GM12878 (cell line): ENCODE measurements around the gene CTBP1. TPM values are rescaled to one million over a fixed set of nuclear protein-coding genes. Genes with fewer than 3 reads are reported as not detected.

ENCODE experiments used
- ATAC-seq: fragments of 200-7000 bp; cut with Tn5 transposase; 3 replicates; pipeline ENCODE4 v1.9.1; 2020; ENCODE audit warnings: mild to moderate bottlenecking, moderate library complexity
- BruUV-seq: library from RNA; stranded (reverse); fragments of 400-500 nt; replicated peaks from 2 replicates; lab custom pipeline; 2021; lab: Mats Ljungman, UMichigan
- CTCF ChIA-PET: fragments of 300-600 bp; sonication (Branson Sonifier 250); formaldehyde crosslinking; extraction: SDS; loops from one replicate; lab custom pipeline; 2021; ENCODE audit warnings: inconsistent platforms; lab: Yijun Ruan, JAX
- POLR2A ChIA-PET: fragments of 350-600 bp; formaldehyde crosslinking; extraction: SDS; loops from one replicate; lab custom pipeline; 2021; ENCODE audit warnings: inconsistent platforms; lab: Charles Lee
- RAD21 ChIA-PET: fragments of 300-600 bp; sonication (Branson Sonifier 250); formaldehyde crosslinking; loops from one replicate; lab custom pipeline; 2023; ENCODE audit warnings: antibody characterized with exemption; ENCODE audit not compliant: unreplicated experiment; lab: Charles Lee
- SMC1A ChIA-PET: fragments of 300-600 bp; sonication (Branson Sonifier 250); formaldehyde crosslinking; loops from one replicate; lab custom pipeline; 2023; ENCODE audit not compliant: unreplicated experiment, uncharacterized antibody; lab: Charles Lee
- DNase-seq: peaks from one replicate; pipeline ENCODE4 v3.0.0-alpha.2; 2011; ENCODE audit warnings: low read depth, low spot score
- FAIRE-seq: peaks from 3 replicates; lab custom pipeline; 2011; peaks lifted over from hg19 to GRCh38; lab: Jason Lieb, UNC
- H2AFZ ChIP-seq: 2 replicates; pipeline ENCODE4 v1.6.0; 2011; ENCODE audit warnings: low read depth, low read length, control low read depth; ENCODE audit not compliant: control insufficient read depth
- H3K27ac ChIP-seq: 2 replicates; pipeline ENCODE4 v1.5.1; 2011; ENCODE audit warnings: control low read depth; ENCODE audit not compliant: control insufficient read depth, insufficient read depth
- H3K27me3 ChIP-seq, 2 experiments: replicated peaks in 1 of 2; 2 replicates each; pipeline versions ENCODE4 v1.6.0 to v1.6.1; 2011; ENCODE audit warnings: low read length in 1 of 2; ENCODE audit not compliant: control insufficient read depth in 2 of 2, insufficient read depth in 2 of 2
- H3K36me3 ChIP-seq, 2 experiments: 2 replicates each; pipeline ENCODE4 v1.5.1; 2011; ENCODE audit warnings: low read length in 1 of 2; ENCODE audit not compliant: control insufficient read depth in 2 of 2, insufficient read depth in 2 of 2
- H3K4me1 ChIP-seq: 2 replicates; pipeline ENCODE4 v1.6.1; 2011; ENCODE audit warnings: mild to moderate bottlenecking, low read length, moderate library complexity, mixed read lengths; ENCODE audit not compliant: control insufficient read depth, insufficient read depth
- H3K4me2 ChIP-seq: 2 replicates; pipeline ENCODE4 v1.6.0; 2011; ENCODE audit warnings: control low read depth; ENCODE audit not compliant: control insufficient read depth, insufficient read depth
- H3K4me3 ChIP-seq: fragments of 200-600 bp; sonication (generic); 2 replicates; pipeline ENCODE4 v1.5.1; 2016
- H3K79me2 ChIP-seq: 2 replicates; pipeline ENCODE4 v1.6.0; 2011; ENCODE audit warnings: low read length; ENCODE audit not compliant: control insufficient read depth, insufficient read depth
- H3K9ac ChIP-seq: 2 replicates; pipeline ENCODE4 v1.8.0; 2011; ENCODE audit warnings: low read length, control low read depth, mixed read lengths; ENCODE audit not compliant: control insufficient read depth, insufficient read depth
- H3K9me3 ChIP-seq: replicated peaks from 3 replicates; pipeline ENCODE4 v1.5.1; 2011; ENCODE audit warnings: mild to moderate bottlenecking, low read length; ENCODE audit not compliant: control insufficient read depth, insufficient read depth
- H4K20me1 ChIP-seq: 2 replicates; pipeline ENCODE4 v1.6.0; 2011; ENCODE audit not compliant: control insufficient read depth, insufficient read depth
- DPF2 ChIP-seq: fragments of 450-650 bp; IDR thresholded peaks from 2 replicates; pipeline ENCODE4 v1.6.1; 2017; ENCODE audit warnings: mild to moderate bottlenecking
- EED ChIP-seq: sonication (generic); IDR thresholded peaks from 2 replicates; pipeline ENCODE4 v1.6.1; 2016; ENCODE audit warnings: antibody characterized with exemption, low read depth
- EP300 ChIP-seq, 2 experiments: fragments of 150-350 bp in 1 of 2; IDR thresholded peaks; 2 replicates each; pipeline ENCODE4 v1.6.1; 2011 to 2012; ENCODE audit warnings: low read depth in 2 of 2, low read length in 2 of 2, borderline replicate concordance in 1 of 2, improper control_type of control experiment in 1 of 2, inconsistent platforms in 1 of 2; ENCODE audit not compliant: control insufficient read depth in 1 of 2
- IRF3 ChIP-seq: fragments of 450-650 bp; IDR thresholded peaks from 2 replicates; pipeline ENCODE4 v1.6.1; 2014; ENCODE audit warnings: mild to moderate bottlenecking
- KAT2A ChIP-seq: conservative IDR thresholded peaks from 2 replicates; pipeline ENCODE4 v1.6.1; 2011; ENCODE audit warnings: low read depth, low read length; ENCODE audit not compliant: control insufficient read depth
- KLF5 ChIP-seq: fragments of 450-650 bp; IDR thresholded peaks from 2 replicates; pipeline ENCODE4 v1.6.1; 2014; ENCODE audit warnings: mild to moderate bottlenecking; ENCODE audit not compliant: partially characterized antibody
- MEF2A ChIP-seq: IDR thresholded peaks from 2 replicates; pipeline ENCODE4 v1.6.1; 2011; ENCODE audit warnings: low read depth, mild to moderate bottlenecking, low read length, moderate library complexity; ENCODE audit not compliant: insufficient read depth
- PAX5 ChIP-seq: IDR thresholded peaks from 2 replicates; pipeline ENCODE4 v1.6.1; 2011; ENCODE audit warnings: low read depth, low read length, borderline replicate concordance
- PKNOX1 ChIP-seq: fragments of 450-650 bp; IDR thresholded peaks from 2 replicates; pipeline ENCODE4 v1.6.1; 2016; ENCODE audit warnings: mild to moderate bottlenecking
- PML ChIP-seq: IDR thresholded peaks from 2 replicates; pipeline ENCODE4 v1.6.1; 2012; ENCODE audit warnings: low read length, inconsistent platforms
- RAD21 ChIP-seq: IDR thresholded peaks from 2 replicates; pipeline ENCODE4 v1.6.1; 2011; ENCODE audit warnings: mild to moderate bottlenecking, low read depth, low read length, moderate library complexity; ENCODE audit not compliant: insufficient read depth
- RCOR1 ChIP-seq: conservative IDR thresholded peaks from 2 replicates; pipeline ENCODE4 v1.6.1; 2012; ENCODE audit warnings: low read depth, low read length, improper control_type of control experiment
- SMAD5 ChIP-seq: IDR thresholded peaks from 2 replicates; pipeline ENCODE4 v1.6.1; 2016; ENCODE audit warnings: antibody characterized with exemption, low read depth
- SRF ChIP-seq, 2 experiments: IDR thresholded peaks; 2 replicates each; pipeline ENCODE4 v1.6.1; 2011; ENCODE audit warnings: low read depth in 2 of 2, low read length in 2 of 2, mild to moderate bottlenecking in 1 of 2, moderate library complexity in 1 of 2
- SUZ12 ChIP-seq: fragments of 200-600 bp; sonication (generic); IDR thresholded peaks from one replicate; pipeline ENCODE4 v1.6.1; 2018; ENCODE audit warnings: antibody characterized with exemption, mild to moderate bottlenecking; ENCODE audit not compliant: unreplicated experiment
- TCF12 ChIP-seq: IDR thresholded peaks from 2 replicates; pipeline ENCODE4 v1.6.1; 2011; ENCODE audit warnings: low read depth, mild to moderate bottlenecking, low read length
- ZNF207 ChIP-seq: fragments of 450-650 bp; IDR thresholded peaks from 2 replicates; pipeline ENCODE4 v1.6.1; 2014; ENCODE audit warnings: antibody characterized with exemption, mild to moderate bottlenecking, borderline replicate concordance
- WGBS: methylation state at CpG from one replicate; pipeline ENCODE4 v1.1.6; 2016; ENCODE audit warnings: low lambda C conversion rate; ENCODE audit not compliant: insufficient replicate concordance, insufficient coverage; ENCODE audit errors: missing lambda C conversion rate; 5-methylcytosine and 5-hydroxymethylcytosine counted together
- in situ Hi-C: fragments of 300-500 bp; cut with MboI; formaldehyde crosslinking; loops from 9 replicates; pipeline ENCODE4 v1.14.3; 2018; ENCODE audit warnings: mixed read lengths
- intact Hi-C: fragments of 100-400 bp; cut with micrococcal nuclease; formaldehyde crosslinking; loops from one replicate; pipeline ENCODE4 v1.14.2; 2022; ENCODE audit not compliant: unreplicated experiment
- polyA plus RNA-seq, 11 experiments: library from polyadenylated mRNA; depleted of rRNA in 4 of 11; unstranded in 6 of 11; stranded (reverse) in 5 of 11; fragments of >200 nt; fragmentation: Nextera tagmentation in 4 of 11; fragmentation: Illumina TruSeq in 1 of 11; extraction: Ambion mirVana in 4 of 11; extraction: Trizol in 1 of 11; gene quantifications; 1 replicate in 1 of 11; 2 replicates in 10 of 11; pipeline versions ENCODE4 v1.2.1 to v1.2.3, GENCODE V29; 2011 to 2016; ENCODE audit warnings: inconsistent platforms in 2 of 11, missing spikeins in 2 of 11, low read depth in 1 of 11
- total RNA-seq, 4 experiments: library from RNA; depleted of rRNA in 3 of 4; stranded (reverse); fragments of >200 nt in 3 of 4; fragmentation: Illumina TruSeq in 1 of 4; extraction: Trizol in 1 of 4; gene quantifications; 2 replicates each; pipeline versions ENCODE4 v1.2.1 to v1.2.3, GENCODE V29; 2013 to 2021
- TF ChIP-seq, protein P1 (sequence below): fragments of 450-650 bp; IDR thresholded peaks from 2 replicates; pipeline ENCODE4 v1.6.1; 2017; ENCODE audit warnings: mild to moderate bottlenecking, moderate library complexity

Gene CTBP1
- total and polyA plus RNA-seq, 10 of the 15 experiments (the other 5 are each of a cell fraction or from before 2014, with no cell fraction given), result 7.4 to 182 (median 63.1) TPM

- Histone ChIP-seq H3K27ac (no peak overlapping the region), H3K27me3 (no peaks in the 10 kb centered on the region), H3K4me1 (peaks cover 10% of the 10 kb centered on the region), H2AFZ (no peak overlapping the region), H3K79me2 (peaks cover 49% of the 10 kb centered on the region), H3K4me3 (no peak overlapping the region), H4K20me1 (peaks cover 7% of the 10 kb centered on the region; the same call in 1 of the 2 replicates), H3K4me2 (no peak overlapping the region), H3K9ac (no peak overlapping the region), H3K36me3 (peaks cover 11 to 36% of the 10 kb centered on the region in 2 experiments; a peak in 3 of 4 replicates), H3K9me3 (no peaks in the 10 kb centered on the region)
- ChIA-PET CTCF (no interaction called here), POLR2A (no interaction called here), RAD21 (no interaction called here), SMC1A (no interaction called here)
- DNase-seq, result no peak
- WGBS, result 90% methylated on average over 21 of the region's 21 CpGs
- intact Hi-C loops (no loop called here), in situ Hi-C loops (no loop called here)
- BruUV-seq, result no TSS peak
- no peak for ATAC-seq
- TF ChIP-seq RAD21 (no peak), TCF12 (no peak), EED (no peak), MEF2A (no peak), EP300 (IDR thresholded peaks at IDR 0.05; ENCODE audit: borderline replicate concordance in 1 of 2, control insufficient read depth in 1 of 2, low read depth in 2 of 2, low read length in 2 of 2) (no peak), KAT2A (no peak), SUZ12 (no peak), KLF5 (no peak), RCOR1 (no peak), SRF (IDR thresholded peaks at IDR 0.05; ENCODE audit: low read depth in 2 of 2, low read length in 2 of 2) (no peak), IRF3 (no peak), PKNOX1 (no peak), PAX5 (no peak), SMAD5 (no peak), ZNF207 (no peak), PML (no peak), DPF2 (no peak)
- TF ChIP-seq, protein P1, sequence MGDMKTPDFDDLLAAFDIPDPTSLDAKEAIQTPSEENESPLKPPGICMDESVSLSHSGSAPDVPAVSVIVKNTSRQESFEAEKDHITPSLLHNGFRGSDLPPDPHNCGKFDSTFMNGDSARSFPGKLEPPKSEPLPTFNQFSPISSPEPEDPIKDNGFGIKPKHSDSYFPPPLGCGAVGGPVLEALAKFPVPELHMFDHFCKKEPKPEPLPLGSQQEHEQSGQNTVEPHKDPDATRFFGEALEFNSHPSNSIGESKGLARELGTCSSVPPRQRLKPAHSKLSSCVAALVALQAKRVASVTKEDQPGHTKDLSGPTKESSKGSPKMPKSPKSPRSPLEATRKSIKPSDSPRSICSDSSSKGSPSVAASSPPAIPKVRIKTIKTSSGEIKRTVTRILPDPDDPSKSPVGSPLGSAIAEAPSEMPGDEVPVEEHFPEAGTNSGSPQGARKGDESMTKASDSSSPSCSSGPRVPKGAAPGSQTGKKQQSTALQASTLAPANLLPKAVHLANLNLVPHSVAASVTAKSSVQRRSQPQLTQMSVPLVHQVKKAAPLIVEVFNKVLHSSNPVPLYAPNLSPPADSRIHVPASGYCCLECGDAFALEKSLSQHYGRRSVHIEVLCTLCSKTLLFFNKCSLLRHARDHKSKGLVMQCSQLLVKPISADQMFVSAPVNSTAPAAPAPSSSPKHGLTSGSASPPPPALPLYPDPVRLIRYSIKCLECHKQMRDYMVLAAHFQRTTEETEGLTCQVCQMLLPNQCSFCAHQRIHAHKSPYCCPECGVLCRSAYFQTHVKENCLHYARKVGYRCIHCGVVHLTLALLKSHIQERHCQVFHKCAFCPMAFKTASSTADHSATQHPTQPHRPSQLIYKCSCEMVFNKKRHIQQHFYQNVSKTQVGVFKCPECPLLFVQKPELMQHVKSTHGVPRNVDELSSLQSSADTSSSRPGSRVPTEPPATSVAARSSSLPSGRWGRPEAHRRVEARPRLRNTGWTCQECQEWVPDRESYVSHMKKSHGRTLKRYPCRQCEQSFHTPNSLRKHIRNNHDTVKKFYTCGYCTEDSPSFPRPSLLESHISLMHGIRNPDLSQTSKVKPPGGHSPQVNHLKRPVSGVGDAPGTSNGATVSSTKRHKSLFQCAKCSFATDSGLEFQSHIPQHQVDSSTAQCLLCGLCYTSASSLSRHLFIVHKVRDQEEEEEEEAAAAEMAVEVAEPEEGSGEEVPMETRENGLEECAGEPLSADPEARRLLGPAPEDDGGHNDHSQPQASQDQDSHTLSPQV, result no peak
- no peak for FAIRE-seq
These were observed 7.4 kb downstream of the CTBP1 start for GRCh38 chr4:1241466-1241935.
